A549 treated with Mapracorat at 1 μM for 4 hours (cell line): ENCODE data around the gene PAK5. TPM values are rescaled to one million over a fixed set of nuclear protein-coding genes. Genes with fewer than 3 reads are reported as not detected.

Experiments
- total RNA-seq: library from RNA; stranded (reverse); fragments of 200-300 nt; extraction: Qiagen RNA extraction; gene quantifications from 5 replicates; pipeline ENCODE4 v1.2.3, GENCODE V29; 2022

Gene PAK5
- not detected in 5 replicates for total RNA-seq

GRCh38 chr20:9838378-9839295 lies at the start of gene PAK5:
TSS of gene PAK5 (minus strand) at chr20:9839076. CDS start at chr20:9644328, 194,748 bp downstream.

GRCh38 chr20:9514461-9515213 lies 324.2 kb downstream of the PAK5 start, which contains the start of gene LAMP5:
TSS of gene LAMP5 (plus strand) at chr20:9514590. CDS start at chr20:9514853, 263 bp downstream.

Other genes with a start within 250 kb of the PAK5 start
- gene ANKEF1, start 195.9 kb upstream of the PAK5 start, total RNA-seq = 5.6 to 6.7 TPM (median 6.0 TPM) in 5 replicates